Measurements from ENCODE around the gene RGS10.
A peak's percentile ranks its signal among the peaks of the same experiment; 100 is the strongest.

The RGS10 gene

GRCh38 chr10:119502209-119502608 lies 40.3 kb downstream of the RGS10 start:
- peak overlapping the region; percentile 96 for H3K27ac Mint-ChIP-seq
- no peaks in the 10 kb centered on the region for H3K9me3 Mint-ChIP-seq
- H3K36me3 Mint-ChIP-seq (ENCODE audit: low read depth), result peaks cover 67% of the 10 kb centered on the region
- H3K27me3 Mint-ChIP-seq (ENCODE audit: low read depth), result no peaks in the 10 kb centered on the region
- H3K4me1 Mint-ChIP-seq (ENCODE audit: low read depth), result peaks cover 63% of the 10 kb centered on the region
- H3K4me3 Mint-ChIP-seq, result peak overlapping the region; percentile 75

GRCh38 chr10:119501690-119502089 lies 40.8 kb downstream of the RGS10 start:
- H3K27ac Mint-ChIP-seq, result peak overlapping the region; percentile 96
- peaks cover 67% of the 10 kb centered on the region for H3K4me1 Mint-ChIP-seq (ENCODE audit: low read depth)
- H3K36me3 Mint-ChIP-seq (ENCODE audit: low read depth), result peaks cover 62% of the 10 kb centered on the region
- peak overlapping the region; percentile 75 for H3K4me3 Mint-ChIP-seq
- no peaks in the 10 kb centered on the region for H3K27me3 Mint-ChIP-seq (ENCODE audit: low read depth)
- no peaks in the 10 kb centered on the region for H3K9me3 Mint-ChIP-seq

- H3K4me3 Mint-ChIP-seq, result no peak overlapping the region
Measured at GRCh38 chr10:119500821-119501220, 41.7 kb downstream of the RGS10 start.

GRCh38 chr10:119500123-119500795 lies 42.3 kb downstream of the RGS10 start:
- Mint-ChIP-seq H3K27ac (no peak overlapping the region), H3K9me3 (no peaks in the 10 kb centered on the region), H3K4me3 (no peak overlapping the region), H3K27me3 (ENCODE audit: low read depth) (no peaks in the 10 kb centered on the region), H3K4me1 (ENCODE audit: low read depth) (peaks cover 67% of the 10 kb centered on the region), H3K36me3 (ENCODE audit: low read depth) (peaks cover 60% of the 10 kb centered on the region)

More at GRCh38 chr10:119500821-119501220, 41.7 kb downstream of the RGS10 start:
- no peaks in the 10 kb centered on the region for H3K27me3 Mint-ChIP-seq (ENCODE audit: low read depth)
- H3K27ac Mint-ChIP-seq, result peak overlapping the region; percentile 43
- H3K9me3 Mint-ChIP-seq, result no peaks in the 10 kb centered on the region
- peaks cover 64% of the 10 kb centered on the region for H3K36me3 Mint-ChIP-seq (ENCODE audit: low read depth)
- H3K4me1 Mint-ChIP-seq (ENCODE audit: low read depth), result peaks cover 70% of the 10 kb centered on the region

- H3K9me3 Mint-ChIP-seq, result no peaks in the 10 kb centered on the region
- no peak overlapping the region for H3K4me3 Mint-ChIP-seq
- no peaks in the 10 kb centered on the region for H3K27me3 Mint-ChIP-seq (ENCODE audit: low read depth)
- peak overlapping the region; percentile 57 for H3K27ac Mint-ChIP-seq
- H3K4me1 Mint-ChIP-seq (ENCODE audit: low read depth), result peaks cover 71% of the 10 kb centered on the region
- peaks cover 57% of the 10 kb centered on the region for H3K36me3 Mint-ChIP-seq (ENCODE audit: low read depth)
Measured at GRCh38 chr10:119499677-119500002, 42.9 kb downstream of the RGS10 start.

GRCh38 chr10:119498889-119499676 lies 43.4 kb downstream of the RGS10 start:
- peaks cover 54% of the 10 kb centered on the region for H3K36me3 Mint-ChIP-seq (ENCODE audit: low read depth)
- H3K4me3 Mint-ChIP-seq, result no peak overlapping the region

GRCh38 chr10:119497243-119497642 lies 45.3 kb downstream of the RGS10 start:
- Mint-ChIP-seq H3K4me3 (no peak overlapping the region), H3K27ac (peak overlapping the region; percentile 52), H3K9me3 (no peaks in the 10 kb centered on the region), H3K27me3 (ENCODE audit: low read depth) (no peaks in the 10 kb centered on the region), H3K4me1 (ENCODE audit: low read depth) (peaks cover 69% of the 10 kb centered on the region), H3K36me3 (ENCODE audit: low read depth) (peaks cover 41% of the 10 kb centered on the region)

More at GRCh38 chr10:119498889-119499676, 43.4 kb downstream of the RGS10 start:
- no peaks in the 10 kb centered on the region for H3K9me3 Mint-ChIP-seq
- H3K27ac Mint-ChIP-seq, result peak overlapping the region; percentile 57
- peaks cover 75% of the 10 kb centered on the region for H3K4me1 Mint-ChIP-seq (ENCODE audit: low read depth)
- H3K27me3 Mint-ChIP-seq (ENCODE audit: low read depth), result no peaks in the 10 kb centered on the region

- Mint-ChIP-seq H3K36me3 (ENCODE audit: low read depth) (peaks cover 36% of the 10 kb centered on the region), H3K9me3 (no peaks in the 10 kb centered on the region), H3K4me3 (no peak overlapping the region), H3K27ac (peak overlapping the region; percentile 55), H3K27me3 (ENCODE audit: low read depth) (no peaks in the 10 kb centered on the region), H3K4me1 (ENCODE audit: low read depth) (peaks cover 70% of the 10 kb centered on the region)
Measured at GRCh38 chr10:119496273-119496672, 46.2 kb downstream of the RGS10 start.

GRCh38 chr10:119495545-119495944 lies 47.0 kb downstream of the RGS10 start:
- no peak overlapping the region for H3K27ac Mint-ChIP-seq

GRCh38 chr10:119495021-119495505 lies 47.5 kb downstream of the RGS10 start:
- H3K36me3 Mint-ChIP-seq (ENCODE audit: low read depth), result peaks cover 28% of the 10 kb centered on the region
- no peak overlapping the region for H3K4me3 Mint-ChIP-seq
- H3K9me3 Mint-ChIP-seq, result no peaks in the 10 kb centered on the region
- peak overlapping the region; percentile 73 for H3K27ac Mint-ChIP-seq
- H3K27me3 Mint-ChIP-seq (ENCODE audit: low read depth), result no peaks in the 10 kb centered on the region
- H3K4me1 Mint-ChIP-seq (ENCODE audit: low read depth), result peaks cover 62% of the 10 kb centered on the region

More at GRCh38 chr10:119495545-119495944, 47.0 kb downstream of the RGS10 start:
- Mint-ChIP-seq H3K4me1 (ENCODE audit: low read depth) (peaks cover 65% of the 10 kb centered on the region), H3K36me3 (ENCODE audit: low read depth) (peaks cover 33% of the 10 kb centered on the region), H3K9me3 (no peaks in the 10 kb centered on the region), H3K4me3 (no peak overlapping the region), H3K27me3 (ENCODE audit: low read depth) (no peaks in the 10 kb centered on the region)

- Mint-ChIP-seq H3K27me3 (ENCODE audit: low read depth) (no peaks in the 10 kb centered on the region), H3K4me3 (no peak overlapping the region), H3K4me1 (ENCODE audit: low read depth) (peaks cover 63% of the 10 kb centered on the region), H3K36me3 (ENCODE audit: low read depth) (peaks cover 25% of the 10 kb centered on the region), H3K27ac (peak overlapping the region; percentile 73), H3K9me3 (no peaks in the 10 kb centered on the region)
Measured at GRCh38 chr10:119494236-119495020, 48.1 kb downstream of the RGS10 start.

GRCh38 chr10:119493155-119493554 lies 49.4 kb downstream of the RGS10 start:
- H3K27me3 Mint-ChIP-seq (ENCODE audit: low read depth), result no peaks in the 10 kb centered on the region
- H3K4me3 Mint-ChIP-seq, result no peak overlapping the region
- peaks cover 58% of the 10 kb centered on the region for H3K4me1 Mint-ChIP-seq (ENCODE audit: low read depth)
- H3K27ac Mint-ChIP-seq, result peak overlapping the region; percentile 49
- H3K9me3 Mint-ChIP-seq, result no peaks in the 10 kb centered on the region
- peaks cover 13% of the 10 kb centered on the region for H3K36me3 Mint-ChIP-seq (ENCODE audit: low read depth)

GRCh38 chr10:119491966-119492757 lies 50.4 kb downstream of the RGS10 start:
- H3K27ac Mint-ChIP-seq, result no peak overlapping the region
- no peaks in the 10 kb centered on the region for H3K27me3 Mint-ChIP-seq (ENCODE audit: low read depth)
- H3K4me1 Mint-ChIP-seq (ENCODE audit: low read depth), result peaks cover 57% of the 10 kb centered on the region
- H3K4me3 Mint-ChIP-seq, result no peak overlapping the region
- H3K36me3 Mint-ChIP-seq (ENCODE audit: low read depth), result peaks cover 9% of the 10 kb centered on the region
- no peaks in the 10 kb centered on the region for H3K9me3 Mint-ChIP-seq

GRCh38 chr10:119489991-119490326 lies 52.6 kb downstream of the RGS10 start:
- peaks cover 45% of the 10 kb centered on the region for H3K4me1 Mint-ChIP-seq (ENCODE audit: low read depth)
- peaks cover 4% of the 10 kb centered on the region for H3K36me3 Mint-ChIP-seq (ENCODE audit: low read depth)
- H3K27me3 Mint-ChIP-seq (ENCODE audit: low read depth), result no peaks in the 10 kb centered on the region
- peak overlapping the region; percentile 48 for H3K4me3 Mint-ChIP-seq
- peak overlapping the region; percentile 78 for H3K27ac Mint-ChIP-seq
- no peaks in the 10 kb centered on the region for H3K9me3 Mint-ChIP-seq

Measured in T-helper 1 cell treated with Interleukin-12 subunit alpha and Interleukin-12 subunit beta and Interleukin-4 antibody, amounts not matched to agents 30 μg/mL and 1 μg/mL, for 36 hours (primary cell).